HEK293T (cell line): ENCODE data around the gene PLCB1.

Experiments used
- CTCF ChIA-PET: fragments of 350-600 bp; formaldehyde crosslinking; extraction: SDS; loops from one replicate; lab custom pipeline; 2021; ENCODE audit warnings: antibody characterized with exemption, inconsistent platforms; lab: Yijun Ruan, JAX
- POLR2A ChIA-PET: fragments of 350-600 bp; formaldehyde crosslinking; extraction: SDS; loops from one replicate; lab custom pipeline; 2020; ENCODE audit warnings: antibody characterized with exemption, inconsistent platforms; lab: Yijun Ruan, JAX
- DNase-seq: peaks from one replicate; pipeline ENCODE4 v3.0.0; 2012; ENCODE audit warnings: mixed read lengths; ENCODE audit errors: extremely low spot score
- ARNT ChIP-seq: fragments of 450-650 bp; IDR thresholded peaks from 2 replicates; pipeline ENCODE4 v1.6.1; 2017; ENCODE audit warnings: mild to moderate bottlenecking
- BHLHE40 ChIP-seq: fragments of 450-650 bp; IDR thresholded peaks from 2 replicates; pipeline ENCODE4 v1.6.1; 2016; ENCODE audit warnings: mild to moderate bottlenecking, moderate library complexity, borderline replicate concordance
- CTBP1 ChIP-seq: fragments of 450-650 bp; IDR thresholded peaks from 2 replicates; pipeline ENCODE4 v1.6.1; 2016; ENCODE audit warnings: borderline replicate concordance
- ELF4 ChIP-seq: fragments of 450-650 bp; IDR thresholded peaks from 2 replicates; pipeline ENCODE4 v1.6.1; 2017; ENCODE audit warnings: antibody characterized with exemption
- FOXA1 ChIP-seq: fragments of 450-650 bp; IDR thresholded peaks from 2 replicates; pipeline ENCODE4 v1.6.1; 2016; ENCODE audit warnings: mild to moderate bottlenecking
- FOXK2 ChIP-seq: fragments of 450-650 bp; IDR thresholded peaks from 2 replicates; pipeline ENCODE4 v1.6.1; 2016; ENCODE audit warnings: mild to moderate bottlenecking
- FOXM1 ChIP-seq: fragments of 450-650 bp; IDR thresholded peaks from 2 replicates; pipeline ENCODE4 v1.6.1; 2017; ENCODE audit warnings: mild to moderate bottlenecking, borderline replicate concordance
- HDGF ChIP-seq: fragments of 450-650 bp; IDR thresholded peaks from 2 replicates; pipeline ENCODE4 v1.6.1; 2017; ENCODE audit warnings: antibody characterized with exemption, borderline replicate concordance
- L3MBTL2 ChIP-seq: fragments of 450-650 bp; conservative IDR thresholded peaks from 2 replicates; pipeline ENCODE4 v1.6.1; 2016; ENCODE audit warnings: mild to moderate bottlenecking
- LEF1 ChIP-seq: fragments of 450-650 bp; IDR thresholded peaks from 2 replicates; pipeline ENCODE4 v1.6.1; 2017; ENCODE audit warnings: mild to moderate bottlenecking, borderline replicate concordance
- NFRKB ChIP-seq: fragments of 450-650 bp; IDR thresholded peaks from 2 replicates; pipeline ENCODE4 v1.6.1; 2016; ENCODE audit warnings: mild to moderate bottlenecking, moderate library complexity
- PKNOX1 ChIP-seq: fragments of 450-650 bp; IDR thresholded peaks from 2 replicates; pipeline ENCODE4 v1.6.1; 2016
- SP1 ChIP-seq: fragments of 450-650 bp; IDR thresholded peaks from 2 replicates; pipeline ENCODE4 v1.6.1; 2017
- SUZ12 ChIP-seq: fragments of 450-650 bp; IDR thresholded peaks from 2 replicates; pipeline ENCODE4 v1.6.1; 2016; ENCODE audit warnings: mild to moderate bottlenecking
- TARDBP ChIP-seq: fragments of 450-650 bp; IDR thresholded peaks from 2 replicates; pipeline ENCODE4 v1.6.1; 2016
- ZNF384 ChIP-seq: fragments of 450-650 bp; IDR thresholded peaks from 2 replicates; pipeline ENCODE4 v1.6.1; 2016

The PLCB1 gene

GRCh38 chr20:8355453-8355852 lies 223.4 kb downstream of the PLCB1 start:
- TF ChIP-seq ELF4 (no peak), NFRKB (no peak), BHLHE40 (no peak), HDGF (no peak), ZNF384 (no peak), SUZ12 (no peak), FOXA1 (no peak), SP1 (no peak), FOXM1 (no peak), LEF1 (no peak), L3MBTL2 (no peak), CTBP1 (no peak), ARNT (no peak), TARDBP (no peak), FOXK2 (no peak), PKNOX1 (no peak)
- POLR2A ChIA-PET: no interaction called here
- CTCF ChIA-PET: no interaction called here
- no peak for DNase-seq

- ChIA-PET CTCF (no interaction called here), POLR2A (no interaction called here)
- no peak for DNase-seq
- no peak for TF ChIP-seq SP1
- no peak for TF ChIP-seq LEF1
- TF ChIP-seq FOXM1: no peak
- TF ChIP-seq ZNF384: no peak
- no peak for TF ChIP-seq CTBP1
- no peak for TF ChIP-seq ARNT
- no peak for TF ChIP-seq NFRKB
- TF ChIP-seq SUZ12: no peak
- no peak for TF ChIP-seq ELF4
- TF ChIP-seq TARDBP: no peak
- no peak for TF ChIP-seq L3MBTL2
- no peak for TF ChIP-seq PKNOX1
Measured at GRCh38 chr20:8356806-8357205, 224.7 kb downstream of the PLCB1 start.

- ChIA-PET CTCF (no interaction called here), POLR2A (no interaction called here)
- TF ChIP-seq FOXA1: no peak
- TF ChIP-seq ELF4: no peak
- TF ChIP-seq LEF1: no peak
- TF ChIP-seq L3MBTL2: no peak
- no peak for TF ChIP-seq CTBP1
- no peak for TF ChIP-seq BHLHE40
- TF ChIP-seq ZNF384: no peak
- no peak for TF ChIP-seq FOXM1
- no peak for TF ChIP-seq SUZ12
- no peak for TF ChIP-seq HDGF
- no peak for TF ChIP-seq SP1
- no peak for TF ChIP-seq TARDBP
- TF ChIP-seq PKNOX1: no peak
- TF ChIP-seq NFRKB: no peak
- no peak for TF ChIP-seq FOXK2
- no peak for TF ChIP-seq ARNT
- DNase-seq: no peak
Measured at GRCh38 chr20:8357703-8358102, 225.6 kb downstream of the PLCB1 start.

GRCh38 chr20:8360035-8360434 lies 228.0 kb downstream of the PLCB1 start:
- POLR2A ChIA-PET: no interaction called here
- no peak for TF ChIP-seq HDGF
- no peak for TF ChIP-seq LEF1
- TF ChIP-seq ARNT: no peak
- no peak for TF ChIP-seq CTBP1
- CTCF ChIA-PET: interaction anchor here (1.2 to 1.3 kb wide), 2 partner anchors 9 to 424 kb away, joined by 3 to 4 read pairs; no protein-coding TSS in a partner anchor
- DNase-seq: no peak

GRCh38 chr20:8361006-8361652 lies 229.1 kb downstream of the PLCB1 start:
- ChIA-PET CTCF (interaction anchor here (0.7 to 1.3 kb wide), 2 partner anchors 10 to 163 kb away, joined by 4 to 5 read pairs; no protein-coding TSS in a partner anchor), POLR2A (no interaction called here)
- no peak for DNase-seq
- no peak for TF ChIP-seq FOXA1
- TF ChIP-seq HDGF: no peak
- TF ChIP-seq L3MBTL2: no peak
- no peak for TF ChIP-seq FOXM1
- no peak for TF ChIP-seq NFRKB

- TF ChIP-seq L3MBTL2: no peak
- TF ChIP-seq ZNF384: no peak
- no peak for TF ChIP-seq HDGF
- TF ChIP-seq SUZ12: no peak
- no peak for TF ChIP-seq LEF1
- TF ChIP-seq PKNOX1: no peak
- TF ChIP-seq ARNT: no peak
- TF ChIP-seq CTBP1: no peak
- TF ChIP-seq FOXA1: no peak
- no peak for TF ChIP-seq SP1
- no peak for TF ChIP-seq ELF4
- TF ChIP-seq NFRKB: no peak
- TF ChIP-seq FOXM1: no peak
- no peak for TF ChIP-seq TARDBP
- no peak for TF ChIP-seq BHLHE40
- TF ChIP-seq FOXK2: no peak
- CTCF ChIA-PET: interaction anchor here (0.7 kb wide), 1 partner anchor 162 kb away, joined by 5 read pairs; no protein-coding TSS in a partner anchor
- POLR2A ChIA-PET: no interaction called here
- no peak for DNase-seq
Measured at GRCh38 chr20:8361779-8362178, 229.7 kb downstream of the PLCB1 start.
